C4-2B (cell line): Measurements from ENCODE around the gene HERC3.

Source experiments
- CTCF ChIP-seq: fragments of 450-650 bp; conservative IDR thresholded peaks from 2 replicates; pipeline ENCODE4 v1.5.1; 2017; ENCODE audit warnings: mild to moderate bottlenecking
- ZFX ChIP-seq: fragments of 450-650 bp; IDR thresholded peaks from 2 replicates; pipeline ENCODE4 v1.6.1; 2017

- TF ChIP-seq CTCF = no peak
- no peak for TF ChIP-seq ZFX
These were observed 162.5 kb downstream of the HERC3 start for GRCh38 chr4:88754796-88755195.
